ENCODE results near the gene AQP11. TPM values are rescaled to one million over a fixed set of nuclear protein-coding genes. Genes with fewer than 3 reads are reported as not detected.
A peak's percentile ranks its signal among the peaks of the same experiment; 100 is the strongest.
"Not testable (repeated sequence)": the region's sequence is repeated elsewhere in the genome, so short reads cannot be mapped to it uniquely, and the experiment has no call there.

Gene AQP11, protein sequence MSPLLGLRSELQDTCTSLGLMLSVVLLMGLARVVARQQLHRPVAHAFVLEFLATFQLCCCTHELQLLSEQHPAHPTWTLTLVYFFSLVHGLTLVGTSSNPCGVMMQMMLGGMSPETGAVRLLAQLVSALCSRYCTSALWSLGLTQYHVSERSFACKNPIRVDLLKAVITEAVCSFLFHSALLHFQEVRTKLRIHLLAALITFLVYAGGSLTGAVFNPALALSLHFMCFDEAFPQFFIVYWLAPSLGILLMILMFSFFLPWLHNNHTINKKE
- total RNA-seq, result 0.91 TPM
- long read RNA-seq, partial matches to known transcripts, result 0 of 5 reads
- long read RNA-seq, other reads (novel, unspliced or antisense), result 1 of 5 reads

DNA sequence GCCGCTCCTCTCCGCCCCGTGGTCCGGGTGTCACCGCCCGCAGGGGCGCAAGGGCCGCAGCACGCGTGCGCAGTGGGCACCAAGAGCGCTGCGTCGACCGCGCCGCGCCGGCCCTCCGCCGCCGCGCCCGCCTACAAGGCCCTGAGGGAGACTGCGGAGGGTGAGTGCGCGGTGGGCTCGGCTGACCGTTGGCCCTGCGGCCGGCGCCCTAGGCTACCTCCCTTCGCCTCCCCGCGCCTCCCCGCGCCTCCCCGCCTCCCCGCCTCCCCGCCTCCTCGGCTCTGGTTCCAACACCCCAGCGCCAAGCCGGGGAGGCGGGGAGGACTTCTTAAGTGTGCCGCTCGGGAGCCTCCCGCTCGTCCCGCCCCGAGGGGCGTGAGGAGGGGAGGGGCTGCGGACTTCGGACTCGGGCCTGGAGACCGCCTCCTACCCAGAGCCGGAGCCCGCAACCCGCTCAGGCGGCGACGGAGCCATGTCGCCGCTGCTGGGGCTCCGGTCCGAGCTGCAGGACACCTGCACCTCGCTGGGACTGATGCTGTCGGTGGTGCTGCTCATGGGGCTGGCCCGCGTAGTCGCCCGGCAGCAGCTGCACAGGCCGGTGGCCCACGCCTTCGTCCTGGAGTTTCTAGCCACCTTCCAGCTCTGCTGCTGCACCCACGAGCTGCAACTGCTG is at the start of gene AQP11:
Gene AQP11 (plus strand): TSS at position 433 of the 673 bp plus-strand sequence. CDS start 40 bp downstream, at position 473.
- DNase-seq (peak; percentile 91), ATAC-seq (ENCODE audit: poor library complexity) (peak; percentile 98)
- intact Hi-C loops (cut with DNase I), result no loop called here

DNA sequence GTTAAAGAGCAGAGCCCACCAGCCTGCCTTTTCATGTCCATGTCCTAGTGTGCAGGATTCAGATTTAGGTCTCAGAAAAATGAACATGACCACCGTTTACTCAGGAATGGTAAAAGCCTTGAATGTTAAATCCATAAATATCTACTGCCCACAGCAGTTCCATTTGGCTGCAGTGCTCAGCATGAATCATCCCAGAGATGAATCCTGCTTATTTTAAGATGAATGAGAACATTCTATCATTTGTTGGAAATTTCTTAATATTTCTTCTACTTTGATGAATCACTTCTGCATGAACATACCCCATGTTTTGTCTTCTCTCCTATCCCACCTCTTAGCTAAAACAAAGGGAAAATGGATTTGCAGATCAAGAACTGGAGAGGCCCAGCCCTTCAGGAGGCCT is 47.5 kb upstream of the AQP11 start:
- ATAC-seq (ENCODE audit: poor library complexity), result no peak
- no peak for DNase-seq
- intact Hi-C loops (cut with DNase I), result no loop called here

DNA sequence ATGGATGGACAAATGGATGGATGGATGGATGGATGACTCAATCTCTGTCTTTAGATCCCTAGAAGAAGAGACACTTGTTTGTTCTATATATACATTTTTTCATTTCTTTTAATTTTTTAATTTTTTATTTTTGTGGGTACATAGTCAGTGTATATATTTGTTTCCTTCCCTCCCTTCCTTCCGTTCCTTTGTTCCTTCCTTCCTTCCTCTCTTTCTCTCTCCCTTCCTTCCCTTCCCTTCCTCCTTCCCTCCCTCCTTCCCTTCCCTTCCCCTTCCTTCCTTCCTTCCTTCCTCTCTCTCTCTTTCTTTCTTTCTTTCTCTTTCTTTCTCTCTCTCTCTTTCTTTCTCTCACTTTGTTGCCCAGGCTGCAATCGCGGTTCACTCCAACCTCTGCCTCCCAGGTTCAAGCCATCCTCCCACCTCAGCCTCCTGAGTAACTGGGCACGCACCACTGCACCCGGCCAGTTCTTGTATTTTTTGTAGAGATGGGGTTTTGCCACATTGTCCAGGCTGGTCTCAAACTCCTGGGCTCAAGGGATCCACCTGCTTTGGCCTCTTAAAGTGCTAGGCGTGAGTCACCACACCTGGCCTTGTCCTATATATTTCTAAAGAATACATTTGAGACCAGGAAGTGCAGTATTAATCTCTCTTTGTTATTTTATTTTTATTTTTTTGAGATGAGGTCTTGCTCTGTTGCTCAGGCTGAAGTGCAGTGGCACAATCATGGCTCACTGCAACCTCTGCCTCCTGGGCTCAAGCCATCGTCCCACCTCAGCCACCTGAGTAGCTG is 42.5 kb upstream of the AQP11 start:
- ATAC-seq (ENCODE audit: poor library complexity), result no peak

DNA sequence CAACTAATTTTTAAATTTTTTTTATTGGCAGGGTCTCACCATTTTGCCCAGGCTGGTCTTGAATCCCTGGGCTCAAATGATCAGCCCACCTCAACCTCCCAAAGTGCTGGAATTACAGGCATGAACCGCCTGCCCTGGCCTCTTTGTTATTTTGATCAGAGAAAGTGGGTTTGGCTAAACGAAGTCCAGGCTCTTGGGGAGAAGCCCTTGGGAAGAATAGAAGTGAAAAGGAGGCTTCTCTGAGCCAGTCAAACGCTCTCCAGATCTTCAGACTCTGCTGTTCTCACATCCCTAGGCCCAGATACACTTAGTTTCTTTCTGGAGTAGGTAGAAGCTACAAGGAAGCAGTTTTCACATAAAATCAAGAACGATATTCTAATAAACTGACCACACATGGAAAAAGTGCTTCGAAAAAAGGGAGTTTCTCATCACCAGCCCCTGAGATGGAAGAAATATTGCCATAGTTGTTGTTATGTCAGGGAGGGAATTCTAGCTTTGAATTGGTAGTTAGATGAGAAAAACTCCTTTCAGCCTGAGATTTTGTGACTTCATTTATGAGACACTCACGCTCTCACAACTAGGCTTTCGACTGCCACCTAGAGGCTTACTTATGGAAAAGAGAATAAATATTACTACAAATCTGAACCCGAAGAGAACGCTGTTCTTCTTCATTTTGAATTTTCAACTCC is 41.7 kb upstream of the AQP11 start:
- intact Hi-C loops (cut with DNase I), result loop anchor here (5.0 kb wide), 2 partner anchors 356 to 421 kb away; partner anchors contain the start of gene MYO7A
- DNase-seq, result no peak
- peak; percentile 60 for ATAC-seq (ENCODE audit: poor library complexity)

More for the DNA sequence above, 42.5 kb upstream of the AQP11 start:
- intact Hi-C loops (cut with DNase I), result loop anchor here (5.0 kb wide), 2 partner anchors 355 to 420 kb away; partner anchors contain the start of gene MYO7A
- DNase-seq, result no peak

DNA sequence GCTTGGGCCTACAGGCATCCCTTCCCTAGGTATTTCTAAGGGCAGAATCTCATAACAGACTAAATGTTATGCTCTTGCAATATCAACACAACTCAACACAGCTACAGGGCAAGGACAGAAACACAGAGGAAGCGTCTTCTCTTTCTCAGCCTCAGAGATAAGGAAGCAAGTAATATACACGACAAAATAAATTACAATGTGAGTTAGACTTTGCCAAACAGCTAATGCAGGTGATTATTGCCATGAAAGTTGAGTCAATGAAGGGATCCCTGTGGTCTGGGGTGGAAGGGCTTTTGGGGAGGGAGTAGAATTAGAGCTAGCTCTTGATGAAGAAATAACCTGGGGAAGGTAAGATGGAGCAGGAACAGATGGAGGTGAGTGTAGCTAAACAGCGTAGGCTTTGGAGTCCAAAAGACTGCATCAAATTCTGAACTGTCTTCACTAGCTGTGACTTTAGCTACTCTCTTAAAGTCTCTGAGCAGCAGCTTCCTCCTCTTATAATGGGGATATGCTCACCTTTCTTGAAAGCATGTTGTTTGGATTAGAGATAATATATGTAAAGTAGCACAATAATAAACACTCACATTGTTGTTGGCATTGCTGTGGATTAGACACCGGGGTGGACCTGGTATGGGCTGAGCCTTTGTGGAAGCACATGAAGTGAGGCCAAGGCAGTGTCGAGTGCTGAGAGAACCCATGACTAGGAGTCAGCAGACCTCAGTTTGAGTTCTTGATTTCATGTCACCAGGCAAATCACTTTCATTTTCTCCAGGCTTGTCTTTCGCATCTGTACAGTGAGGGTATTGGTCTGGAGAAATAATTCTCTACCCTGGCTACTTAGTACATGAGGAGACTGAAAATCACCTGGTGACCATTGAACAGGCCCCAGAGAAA is 41.0 kb upstream of the AQP11 start:
- DNase-seq, result no peak
- ATAC-seq (ENCODE audit: poor library complexity), result no peak
- intact Hi-C loops (cut with DNase I), result loop anchor here (5.0 kb wide), 2 partner anchors 356 to 421 kb away; partner anchors contain the start of gene MYO7A

DNA sequence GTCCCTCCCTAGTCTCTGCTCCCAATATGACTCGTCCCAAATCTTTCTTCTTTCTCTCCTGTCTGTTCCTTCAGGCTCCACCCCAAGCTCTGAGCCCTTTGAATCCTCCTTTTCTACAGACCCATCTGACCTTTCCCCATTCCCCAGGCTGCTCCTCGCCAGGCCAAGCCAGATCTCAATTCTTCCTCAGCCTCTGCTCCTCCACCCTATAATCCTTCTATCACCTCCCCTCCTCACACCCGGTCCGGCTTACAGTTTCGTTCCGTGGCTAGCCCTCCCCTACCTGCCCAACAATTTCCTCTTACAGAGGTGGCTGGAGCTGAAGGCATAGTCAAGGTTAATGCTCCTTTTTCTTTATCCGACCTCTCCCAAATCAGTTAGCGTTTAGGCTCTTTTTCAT is 38.3 kb upstream of the AQP11 start:
- intact Hi-C loops (cut with DNase I); ATAC-seq (ENCODE audit: poor library complexity); DNase-seq: not testable (repeated sequence)

DNA sequence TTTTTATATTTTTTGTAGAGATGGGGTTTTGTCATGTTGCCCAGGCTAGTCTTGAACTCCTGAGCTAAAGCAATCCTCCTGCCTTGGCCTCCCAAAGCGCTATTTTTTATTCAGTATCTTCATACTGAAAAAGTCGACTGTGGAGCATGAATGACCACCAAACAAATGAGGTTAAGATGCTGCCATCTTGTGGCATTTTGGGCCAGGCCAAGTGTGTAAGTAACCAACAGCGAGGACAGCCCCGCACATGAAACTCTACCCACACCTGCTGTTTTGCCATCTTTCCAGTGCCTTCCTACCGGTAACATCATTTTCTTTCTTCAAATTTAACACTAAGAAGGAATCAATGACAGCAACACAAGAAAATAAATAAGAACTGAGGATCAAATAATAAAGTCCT is 32.2 kb upstream of the AQP11 start:
- DNase-seq (no peak), ATAC-seq (ENCODE audit: poor library complexity) (no peak)
- intact Hi-C loops (cut with DNase I), result no loop called here

DNA sequence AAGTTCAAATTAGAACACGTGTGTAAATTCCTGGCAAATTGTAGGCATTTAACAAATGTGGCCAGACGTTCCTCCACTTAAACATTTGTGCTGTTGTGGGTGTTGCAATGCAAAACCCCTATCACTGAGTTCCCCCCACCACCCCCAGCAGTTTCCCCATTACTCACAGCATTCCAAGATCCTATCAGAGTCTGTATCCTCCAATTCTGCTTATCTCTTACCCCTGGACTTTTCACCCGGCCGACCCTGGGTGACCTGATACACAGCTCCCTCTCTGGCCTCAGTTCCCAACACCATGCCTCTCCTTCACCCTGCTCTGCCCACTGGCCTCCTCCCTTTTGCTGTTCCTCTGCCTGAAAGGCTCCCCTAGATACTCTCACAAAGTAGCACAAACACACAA is 31.4 kb upstream of the AQP11 start:
- intact Hi-C loops (cut with DNase I), result no loop called here
- no peak for ATAC-seq (ENCODE audit: poor library complexity)
- no peak for DNase-seq

DNA sequence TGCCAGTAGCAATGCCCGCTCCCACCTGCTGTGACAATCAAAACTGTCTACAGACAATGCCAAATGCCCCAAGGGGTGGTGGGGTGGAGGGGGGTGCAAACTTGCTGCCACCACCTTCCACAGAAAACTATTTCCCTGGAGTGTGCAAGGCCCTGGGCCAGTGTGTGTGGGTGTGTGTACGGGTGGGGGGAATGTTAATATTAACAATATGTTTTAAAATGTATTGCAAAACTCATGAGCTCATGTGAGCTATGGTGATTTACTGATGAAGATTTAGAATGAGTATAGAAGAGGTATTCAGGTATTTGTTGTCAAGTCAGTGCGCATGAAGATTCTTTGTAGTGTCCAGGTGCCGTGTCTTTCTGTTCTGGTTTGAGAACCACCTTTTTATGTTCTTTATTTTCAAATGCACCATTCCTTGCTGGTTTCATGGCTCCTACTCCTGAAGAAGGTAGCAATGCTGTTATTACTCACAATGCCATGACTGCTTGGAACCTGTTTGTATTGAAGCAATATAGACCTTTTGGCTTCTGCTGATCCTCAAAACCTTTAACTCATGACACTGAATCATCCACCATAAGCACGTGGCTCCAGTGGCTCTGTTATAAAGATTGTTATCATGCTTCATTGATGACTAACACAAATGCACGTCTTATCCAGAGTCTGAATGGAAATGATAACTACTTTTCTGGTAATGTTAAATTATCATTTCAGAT is 29.9 kb upstream of the AQP11 start:
- ATAC-seq (ENCODE audit: poor library complexity), result no peak
- no peak for DNase-seq
- intact Hi-C loops (cut with DNase I), result no loop called here

DNA sequence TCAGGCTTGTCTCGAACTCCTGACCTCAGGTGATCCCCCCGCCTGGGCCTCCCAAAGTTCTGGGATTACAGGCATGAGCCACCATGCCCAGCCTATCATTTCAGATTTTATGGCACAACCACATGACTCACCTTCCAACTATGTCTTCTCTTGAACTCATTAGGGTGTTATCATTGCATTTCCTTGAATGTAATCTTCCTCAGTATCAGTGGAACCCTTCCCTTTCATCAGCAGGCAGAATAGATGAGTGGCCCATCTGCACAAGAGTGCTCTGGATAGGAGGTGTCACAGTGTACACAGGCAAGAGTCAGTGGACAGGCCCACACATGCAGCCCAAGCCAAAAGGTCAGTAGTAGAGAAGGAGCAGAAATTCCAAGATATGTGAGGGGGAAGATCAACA is 29.1 kb upstream of the AQP11 start:
- DNase-seq, result no peak
- intact Hi-C loops (cut with DNase I), result no loop called here
- no peak for ATAC-seq (ENCODE audit: poor library complexity)

DNA sequence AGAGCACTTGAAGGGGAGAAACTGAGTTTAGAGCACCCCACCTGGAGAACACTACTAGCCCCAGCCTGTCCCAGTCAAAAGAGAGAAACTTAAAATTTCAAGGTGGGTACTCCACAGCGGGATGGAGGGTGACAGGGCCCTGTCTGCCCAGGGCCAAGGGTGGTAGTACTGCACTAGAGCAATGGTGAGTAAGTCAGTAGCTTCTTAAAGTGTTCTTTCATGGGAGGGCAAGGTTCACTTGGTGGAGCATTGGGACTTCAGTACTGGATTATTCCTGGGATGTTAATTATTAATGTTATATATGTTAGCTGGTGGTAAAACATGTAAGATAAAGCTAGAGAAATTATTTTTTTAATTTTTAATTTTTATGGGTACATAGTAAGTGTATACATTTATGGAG is 28.5 kb upstream of the AQP11 start:
- intact Hi-C loops (cut with DNase I), result no loop called here
- no peak for DNase-seq
- no peak for ATAC-seq (ENCODE audit: poor library complexity)

DNA sequence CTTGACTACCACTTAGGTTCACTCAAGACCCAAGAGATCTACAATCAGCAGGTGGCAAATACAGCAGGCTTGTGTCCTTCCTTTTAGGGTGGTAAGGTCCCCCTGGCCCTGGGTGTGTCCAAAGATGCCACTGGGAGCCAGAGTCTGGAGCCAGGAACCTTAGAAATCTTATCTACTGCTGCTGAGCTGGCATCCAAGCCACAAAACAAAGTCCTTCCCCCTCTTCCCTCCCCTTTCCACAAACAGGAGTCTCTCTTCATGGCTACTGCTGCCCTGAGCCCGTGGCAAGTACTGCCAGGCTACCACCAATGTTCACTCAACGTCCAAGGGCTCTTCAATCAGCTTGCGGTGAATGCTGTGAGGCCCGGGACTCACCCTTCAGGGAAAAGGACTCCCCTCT is 21.4 kb upstream of the AQP11 start:
- ATAC-seq (ENCODE audit: poor library complexity) (no peak), DNase-seq (no peak)
- intact Hi-C loops (cut with DNase I), result no loop called here

DNA sequence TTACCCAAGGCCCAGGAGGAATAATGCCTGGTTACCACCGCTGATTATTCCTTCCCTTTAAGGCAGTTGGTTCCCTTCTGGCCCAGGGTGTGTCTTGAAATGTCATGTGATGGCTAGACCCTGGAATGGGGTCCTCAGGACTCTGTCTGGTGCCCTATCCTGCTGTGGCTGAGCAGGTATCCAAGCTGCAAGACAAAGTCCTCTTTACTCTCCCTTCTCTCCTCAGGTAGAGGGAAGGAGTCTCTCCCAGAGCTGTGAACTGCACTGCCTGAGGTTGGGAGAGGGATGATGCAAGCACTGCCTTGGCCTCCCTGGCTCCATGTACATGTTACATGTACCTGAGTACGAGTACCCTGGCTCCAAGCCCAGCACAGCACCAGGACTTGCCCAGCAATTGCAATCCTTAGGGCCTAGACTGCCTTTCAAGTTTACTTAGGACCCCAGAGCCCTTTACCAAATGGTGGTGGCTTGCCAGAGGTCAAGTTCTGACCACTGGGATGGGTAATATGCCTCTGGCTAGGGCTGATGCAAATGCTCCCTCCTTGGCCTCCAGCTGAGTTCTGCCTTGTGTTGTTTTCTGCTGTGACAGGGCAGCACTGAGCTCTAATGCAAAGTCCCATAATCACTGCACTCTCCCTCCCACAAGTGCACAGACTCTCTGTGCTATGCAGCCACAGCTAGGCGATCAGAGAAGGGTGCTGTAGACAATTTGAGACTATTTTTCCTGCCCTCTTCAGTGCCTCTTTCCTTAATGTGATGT is 20.7 kb upstream of the AQP11 start:
- DNase-seq (no peak), ATAC-seq (ENCODE audit: poor library complexity) (no peak)
- intact Hi-C loops (cut with DNase I), result no loop called here

DNA sequence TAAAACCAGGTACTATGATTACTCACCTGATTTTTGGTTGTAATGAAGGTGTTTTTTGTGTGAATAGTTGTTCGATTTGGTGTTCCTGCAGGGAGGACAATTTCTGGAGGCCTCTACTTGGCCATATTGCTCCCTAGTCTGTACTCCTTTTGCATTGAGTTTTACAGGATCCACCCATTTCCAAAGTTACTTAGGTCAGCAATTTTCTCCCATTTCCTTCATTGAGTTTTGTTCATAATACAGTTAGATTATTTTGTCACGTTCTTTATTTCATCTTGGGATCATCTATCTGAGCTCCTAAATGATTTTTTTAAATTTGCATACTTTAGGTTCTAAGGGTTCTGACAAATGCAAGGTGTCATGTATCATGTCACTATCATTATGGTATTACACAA is 20.1 kb upstream of the AQP11 start:
- ATAC-seq (ENCODE audit: poor library complexity), result no peak
- no peak for DNase-seq
- intact Hi-C loops (cut with DNase I), result no loop called here

DNA sequence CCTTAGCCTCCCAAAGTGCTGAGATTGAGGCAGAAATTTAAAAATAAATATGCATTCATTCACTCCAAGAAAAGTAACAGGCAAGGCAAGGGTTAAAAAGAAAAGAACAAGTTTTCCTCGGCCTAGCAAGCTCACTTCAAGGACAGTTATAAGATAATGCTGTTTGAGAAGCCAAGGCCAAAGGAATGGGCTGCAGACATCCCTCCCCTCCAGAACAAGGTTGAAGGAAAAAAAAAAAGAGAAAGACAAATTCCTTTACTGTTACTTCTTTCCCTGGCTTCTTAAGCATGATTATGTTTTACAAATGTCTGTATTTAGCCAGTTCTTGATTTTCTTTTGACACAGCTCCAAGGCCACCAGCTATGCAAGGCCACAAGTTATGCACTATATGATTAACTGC is 18.9 kb upstream of the AQP11 start:
- ATAC-seq (ENCODE audit: poor library complexity); DNase-seq; intact Hi-C loops (cut with DNase I): not testable (repeated sequence)

DNA sequence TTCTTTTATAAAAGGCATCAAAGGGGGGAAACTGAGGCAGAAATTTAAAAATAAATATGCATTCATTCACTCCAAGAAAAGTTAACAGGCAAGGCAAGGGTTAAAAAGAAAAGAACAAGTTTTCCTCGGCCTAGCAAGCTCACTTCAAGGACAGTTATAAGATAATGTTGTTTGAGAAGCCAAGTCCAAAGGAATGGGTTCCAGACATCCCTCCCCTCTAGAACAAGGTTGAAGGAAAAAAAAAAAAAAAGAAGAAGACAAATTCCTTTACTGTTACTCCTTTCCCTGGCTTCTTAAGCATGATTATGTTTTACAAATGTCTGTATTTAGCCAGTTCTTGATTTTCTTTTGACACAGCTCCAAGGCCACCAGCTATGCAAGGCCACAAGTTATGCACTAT is 14.3 kb upstream of the AQP11 start:
- intact Hi-C loops (cut with DNase I); DNase-seq; ATAC-seq (ENCODE audit: poor library complexity): not testable (repeated sequence)
